NCI-H526 (cell line): Measurements from ENCODE around the gene HEXB.
"Not testable (repeated sequence)": the region's sequence is repeated elsewhere in the genome, so short reads cannot be mapped to it uniquely, and the experiment has no call there.

Experiments used
- DNase-seq, 2 experiments: peaks; one replicate each; lab custom pipeline; 2025; lab: John Stamatoyannopoulos, UW

The HEXB gene

GRCh38 chr5:74738406-74738805 lies 53.4 kb downstream of the HEXB start:
- no peak for DNase-seq

GRCh38 chr5:74748742-74749141 lies 63.7 kb downstream of the HEXB start:
- not testable (repeated sequence) for DNase-seq

DNA sequence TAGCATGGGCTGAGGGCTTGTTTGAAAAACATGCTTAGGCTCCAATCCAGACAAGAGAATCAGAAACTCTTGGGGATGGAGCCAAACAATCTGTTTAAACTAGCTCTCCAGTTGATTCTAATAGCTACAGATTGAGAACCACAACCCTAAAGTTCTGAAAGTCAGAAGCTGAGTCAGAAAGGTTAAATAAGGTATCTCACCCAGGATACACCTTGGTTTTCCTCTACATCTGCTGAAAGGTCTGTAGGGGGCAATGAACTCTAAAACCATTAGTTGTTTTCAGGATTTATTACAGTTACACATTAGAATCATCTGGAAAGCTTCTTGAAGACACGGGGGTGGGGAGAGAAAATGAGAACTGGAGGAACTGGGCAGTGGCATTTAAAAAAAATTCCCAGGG lies 76.2 kb downstream of the HEXB start:
- DNase-seq: no peak

- DNase-seq: no peak
Observed at GRCh38 chr5:74762599-74762998, 77.6 kb downstream of the HEXB start.

- DNase-seq: no peak
Observed at GRCh38 chr5:74763504-74763903, 78.5 kb downstream of the HEXB start.

DNA sequence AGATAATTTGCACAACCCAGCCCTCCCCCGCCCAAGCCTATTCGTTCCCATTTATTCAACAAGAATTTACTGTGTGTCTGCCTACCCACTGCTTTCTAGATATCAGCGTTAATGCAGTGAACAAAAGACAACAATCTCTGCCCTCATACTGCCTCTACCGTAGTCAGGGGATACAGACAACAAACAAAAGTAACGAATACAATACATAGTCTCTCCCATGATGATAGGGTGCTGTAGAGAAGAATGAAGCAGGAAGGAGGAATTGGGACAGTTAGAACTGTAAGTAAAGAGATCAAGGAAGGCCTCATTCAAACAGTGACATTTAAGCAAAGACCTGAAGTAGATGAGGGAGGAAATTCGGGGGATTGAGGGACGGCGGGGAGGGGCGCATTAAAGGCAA lies 80.2 kb downstream of the HEXB start:
- DNase-seq: no peak

DNA sequence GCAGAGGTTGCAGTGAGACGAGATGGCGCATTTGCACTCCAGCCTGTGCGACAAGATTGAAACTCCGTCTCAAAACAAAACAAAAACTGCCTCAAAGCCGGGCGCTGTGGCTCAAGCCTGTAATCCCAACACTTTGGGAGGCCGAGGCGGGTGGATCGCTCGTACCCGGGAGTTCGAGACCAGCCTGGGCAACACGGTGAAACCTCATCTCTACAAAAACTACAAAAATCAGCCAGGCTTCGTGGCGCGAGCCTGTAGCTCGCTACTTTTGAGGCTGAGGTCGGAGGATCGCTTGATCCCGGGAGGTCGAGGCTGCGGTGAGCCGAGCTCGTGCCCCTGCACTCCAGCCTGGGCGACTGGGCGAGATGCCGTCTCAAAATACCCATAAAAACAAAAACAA lies 80.9 kb downstream of the HEXB start:
- DNase-seq: no peak

DNA sequence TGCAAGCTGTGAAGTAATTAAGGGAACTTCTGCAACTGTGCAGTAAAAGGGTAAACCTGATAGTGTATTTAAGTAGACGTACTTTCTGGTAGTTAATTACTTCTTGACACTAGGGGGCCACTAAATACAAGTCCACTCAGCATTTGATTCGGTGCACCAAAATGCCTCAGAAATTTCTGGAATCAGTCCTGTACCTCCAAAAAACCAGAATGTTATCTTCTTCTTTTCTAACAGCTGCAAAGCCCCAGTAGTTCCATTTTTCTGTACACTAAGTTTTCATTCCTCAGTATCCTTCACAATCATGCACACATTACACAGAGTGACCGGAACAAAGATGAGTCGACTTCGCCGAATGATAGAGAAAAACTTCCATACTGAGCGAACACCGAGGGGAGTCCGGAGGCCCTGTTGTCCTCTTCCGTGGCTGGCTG lies 81.4 kb downstream of the HEXB start:
- DNase-seq: peak; percentile 31 to 38

- DNase-seq: peak; percentile 75 to 92
Observed at GRCh38 chr5:74766849-74767578, 82.0 kb downstream of the HEXB start, which contains the start of the genes GFM2 and NSA2. Gene GFM2 (minus strand): TSS chr5:74767117. CDS start chr5:74763742, 3,375 bp downstream. Gene NSA2 (plus strand): TSS chr5:74767249. CDS start chr5:74767361, 112 bp downstream.

DNA sequence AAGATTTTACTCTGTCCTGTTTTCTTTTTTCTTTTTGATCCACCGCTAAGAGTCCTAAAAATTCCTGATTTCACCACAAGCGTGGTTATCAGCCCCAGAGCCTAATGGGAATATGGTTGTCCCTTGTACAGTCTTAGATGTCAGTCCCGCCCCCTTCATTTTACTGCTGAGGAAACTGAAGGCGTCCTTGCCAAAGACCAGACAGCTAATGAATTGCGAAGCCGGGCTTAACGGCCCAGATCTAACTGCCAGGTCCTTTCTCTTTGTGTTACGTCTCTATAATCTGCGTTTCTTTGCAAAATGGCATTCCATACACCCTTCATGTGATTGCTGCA lies 82.5 kb downstream of the HEXB start:
- peak in 1 of 2 experiments; percentile 45 for DNase-seq
